ENCODE data around the gene MOB3B.

Gene MOB3B

DNA sequence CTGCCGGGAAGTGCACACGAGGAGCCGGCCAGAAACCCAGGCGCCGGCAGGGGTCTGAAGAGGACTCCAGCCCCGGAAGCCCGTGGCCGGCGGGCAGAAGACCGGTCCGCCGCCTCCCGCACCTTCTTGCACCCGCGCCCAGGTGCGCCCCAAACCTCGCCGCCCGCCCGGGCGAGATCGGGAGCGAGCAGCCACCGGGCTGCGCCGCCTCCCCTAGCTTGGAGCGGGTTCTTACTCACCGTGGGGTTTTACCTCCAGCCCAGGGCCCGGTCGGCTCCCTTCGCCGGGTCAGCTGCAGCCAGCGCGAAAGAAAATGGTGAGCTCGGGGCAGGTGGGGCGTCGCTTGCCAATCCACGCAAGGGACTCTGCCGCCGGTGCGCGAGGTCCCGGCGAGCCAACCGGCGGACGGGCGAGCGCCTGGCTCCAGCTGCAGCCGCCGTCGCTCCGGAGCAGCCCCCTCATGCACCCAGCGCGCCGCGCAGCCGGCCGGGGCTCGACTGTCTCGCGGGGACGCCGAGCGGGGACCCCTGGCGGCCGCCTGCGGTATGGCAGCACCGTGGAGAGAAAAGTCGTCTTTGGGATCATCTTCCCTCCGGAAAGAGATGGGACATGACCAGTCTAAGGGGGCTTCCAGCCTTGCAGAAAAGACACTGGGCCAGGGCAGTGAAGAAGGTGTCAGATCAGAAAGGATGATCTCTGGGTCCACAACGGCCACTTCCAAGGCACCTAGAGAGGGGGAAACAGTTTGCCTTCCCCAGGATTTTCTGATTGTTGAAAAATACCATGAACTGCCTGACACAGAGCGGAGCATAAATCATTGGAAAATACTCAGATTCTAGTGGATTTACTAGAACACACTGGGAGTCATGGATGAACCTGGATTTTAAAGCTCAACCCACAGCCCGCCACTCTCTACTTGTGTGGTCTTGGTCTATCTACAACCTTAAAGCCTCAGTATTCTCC is at the start of gene MOB3B:
Gene MOB3B (minus strand): TSS at position 499 of the 963 bp plus-strand sequence. CDS start 74,264 bp downstream, outside the sequence.
- Histone ChIP-seq H3K4me3 (ENCODE audit: low read length in 2 of 2) (peak within 1 kb of the TSS; percentile 90 to 95), H3K4me1 (ENCODE audit: control insufficient read depth in 2 of 2, insufficient read depth in 2 of 2, low read length in 2 of 2) (peaks cover 9 to 11% of the 10 kb centered on the region in 2 donors)

DNA sequence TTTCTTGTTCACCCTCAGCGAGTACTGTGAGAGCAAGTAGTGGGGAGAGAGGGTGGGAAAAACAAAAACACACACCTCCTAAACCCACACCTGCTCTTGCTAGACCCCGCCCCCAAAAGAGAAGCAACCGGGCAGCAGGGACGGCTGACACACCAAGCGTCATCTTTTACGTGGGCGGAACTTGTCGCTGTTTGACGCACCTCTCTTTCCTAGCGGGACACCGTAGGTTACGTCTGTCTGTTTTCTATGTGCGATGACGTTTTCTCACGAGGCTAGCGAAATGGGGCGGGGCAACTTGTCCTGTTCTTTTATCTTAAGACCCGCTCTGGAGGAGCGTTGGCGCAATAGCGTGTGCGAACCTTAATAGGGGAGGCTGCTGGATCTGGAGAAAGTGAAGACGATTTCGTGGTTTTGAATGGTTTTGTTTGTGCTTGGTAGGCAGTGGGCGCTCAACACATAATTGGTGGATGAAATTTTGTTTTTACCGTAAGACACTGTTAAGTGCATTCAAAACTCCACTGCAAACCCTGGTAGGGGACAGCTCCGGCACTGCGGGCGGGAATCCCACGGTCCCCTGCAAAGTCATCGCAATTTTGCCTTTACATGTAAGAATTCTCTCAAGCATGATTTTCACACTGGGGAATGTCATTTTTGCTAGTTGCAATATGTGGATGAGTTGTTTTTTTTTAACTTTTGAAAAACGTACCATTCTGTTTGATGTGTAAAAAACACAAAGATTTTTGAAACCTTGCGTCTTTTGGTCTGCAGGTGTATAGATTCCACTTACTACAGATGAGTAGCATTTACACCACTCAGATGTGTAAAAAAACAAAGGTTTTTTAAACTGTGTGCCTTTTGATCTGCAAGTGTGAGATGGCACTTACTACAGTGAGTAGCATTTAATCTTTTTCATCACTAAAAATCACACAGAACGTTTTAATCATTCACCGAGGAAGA is 44.3 kb upstream of the MOB3B start:
- Histone ChIP-seq H3K4me3 (ENCODE audit: low read length in 2 of 2) (peak overlapping the region; percentile 74 to 86), H3K27me3 (ENCODE audit: control insufficient read depth in 2 of 2, insufficient read depth in 2 of 2, low read length in 2 of 2) (no peaks in the 10 kb centered on the region), H3K9me3 (ENCODE audit: control insufficient read depth in 2 of 2, low read length in 2 of 2) (no peaks in the 10 kb centered on the region), H3K9ac (ENCODE audit: low read depth in 1 of 2, low read length in 2 of 2) (peak overlapping the region; percentile 75 to 77), H3K36me3 (ENCODE audit: control insufficient read depth in 2 of 2, insufficient read depth in 2 of 2, low read length in 2 of 2) (no peaks in the 10 kb centered on the region), H3K27ac (ENCODE audit: low read depth in 2 of 2, low read length in 2 of 2) (peak overlapping the region; percentile 93 to 97), H3K4me1 (ENCODE audit: control insufficient read depth in 2 of 2, insufficient read depth in 2 of 2, low read length in 2 of 2) (peaks cover 4 to 13% of the 10 kb centered on the region in 2 donors)

More for the DNA sequence above, at the start of gene MOB3B:
- H3K27ac ChIP-seq (ENCODE audit: low read depth in 2 of 2, low read length in 2 of 2) = peak within 1 kb of the TSS; percentile 94 to 96
- no peaks in the 10 kb centered on the region for H3K27me3 ChIP-seq (ENCODE audit: control insufficient read depth in 2 of 2, insufficient read depth in 2 of 2, low read length in 2 of 2)
- no peaks in the 10 kb centered on the region for H3K36me3 ChIP-seq (ENCODE audit: control insufficient read depth in 2 of 2, insufficient read depth in 2 of 2, low read length in 2 of 2)
- H3K9me3 ChIP-seq (ENCODE audit: control insufficient read depth in 2 of 2, low read length in 2 of 2) = no peaks in the 10 kb centered on the region
- H3K9ac ChIP-seq (ENCODE audit: low read depth in 1 of 2, low read length in 2 of 2) = peak within 1 kb of the TSS; percentile 95 to 97

DNA sequence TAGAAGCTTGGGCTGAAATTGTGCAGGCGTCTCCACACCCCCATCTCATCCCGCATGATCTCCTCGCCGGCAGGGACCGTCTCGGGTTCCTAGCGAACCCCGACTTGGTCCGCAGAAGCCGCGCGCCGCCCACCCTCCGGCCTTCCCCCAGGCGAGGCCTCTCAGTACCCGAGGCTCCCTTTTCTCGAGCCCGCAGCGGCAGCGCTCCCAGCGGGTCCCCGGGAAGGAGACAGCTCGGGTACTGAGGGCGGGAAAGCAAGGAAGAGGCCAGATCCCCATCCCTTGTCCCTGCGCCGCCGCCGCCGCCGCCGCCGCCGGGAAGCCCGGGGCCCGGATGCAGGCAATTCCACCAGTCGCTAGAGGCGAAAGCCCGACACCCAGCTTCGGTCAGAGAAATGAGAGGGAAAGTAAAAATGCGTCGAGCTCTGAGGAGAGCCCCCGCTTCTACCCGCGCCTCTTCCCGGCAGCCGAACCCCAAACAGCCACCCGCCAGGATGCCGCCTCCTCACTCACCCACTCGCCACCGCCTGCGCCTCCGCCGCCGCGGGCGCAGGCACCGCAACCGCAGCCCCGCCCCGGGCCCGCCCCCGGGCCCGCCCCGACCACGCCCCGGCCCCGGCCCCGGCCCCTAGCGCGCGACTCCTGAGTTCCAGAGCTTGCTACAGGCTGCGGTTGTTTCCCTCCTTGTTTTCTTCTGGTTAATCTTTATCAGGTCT is 43.5 kb upstream of the MOB3B start, which contains the start of gene C9orf72:
Gene C9orf72 (minus strand): TSS at position 564 of the 716 bp plus-strand sequence. CDS start 6,361 bp downstream, outside the sequence.
- Histone ChIP-seq H3K4me1 (ENCODE audit: control insufficient read depth in 2 of 2, insufficient read depth in 2 of 2, low read length in 2 of 2) (peaks cover 4 to 13% of the 10 kb centered on the region in 2 donors), H3K9ac (ENCODE audit: low read depth in 1 of 2, low read length in 2 of 2) (peak within 1 kb of the TSS; percentile 79 to 92), H3K9me3 (ENCODE audit: control insufficient read depth in 2 of 2, low read length in 2 of 2) (no peaks in the 10 kb centered on the region), H3K36me3 (ENCODE audit: control insufficient read depth in 2 of 2, insufficient read depth in 2 of 2, low read length in 2 of 2) (no peaks in the 10 kb centered on the region), H3K27ac (ENCODE audit: low read depth in 2 of 2, low read length in 2 of 2) (peak within 1 kb of the TSS; percentile 93 to 97), H3K27me3 (ENCODE audit: control insufficient read depth in 2 of 2, insufficient read depth in 2 of 2, low read length in 2 of 2) (no peaks in the 10 kb centered on the region), H3K4me3 (ENCODE audit: low read length in 2 of 2) (peak within 1 kb of the TSS; percentile 74 to 86)

DNA sequence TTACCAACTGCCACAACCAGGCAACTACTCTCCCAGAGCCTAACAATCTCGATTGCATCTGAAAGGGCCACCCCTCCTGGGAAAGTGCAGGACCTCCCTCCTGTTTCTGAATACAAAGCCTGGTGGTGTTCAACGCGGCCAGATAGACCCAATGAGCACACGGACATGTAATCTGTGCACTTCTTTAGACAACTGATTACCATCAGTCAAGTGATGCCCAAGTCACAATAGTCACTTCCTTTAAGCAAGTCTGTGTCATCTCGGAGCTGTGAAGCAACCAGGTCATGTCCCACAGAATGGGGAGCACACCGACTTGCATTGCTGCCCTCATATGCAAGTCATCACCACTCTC is 42.9 kb upstream of the MOB3B start:
- Histone ChIP-seq H3K9me3 (ENCODE audit: control insufficient read depth in 2 of 2, low read length in 2 of 2) (no peaks in the 10 kb centered on the region), H3K4me3 (ENCODE audit: low read length in 2 of 2) (peak overlapping the region; percentile 74 to 86), H3K27ac (ENCODE audit: low read depth in 2 of 2, low read length in 2 of 2) (peak overlapping the region; percentile 93 to 97), H3K4me1 (ENCODE audit: control insufficient read depth in 2 of 2, insufficient read depth in 2 of 2, low read length in 2 of 2) (peaks cover 4 to 13% of the 10 kb centered on the region in 2 donors), H3K36me3 (ENCODE audit: control insufficient read depth in 2 of 2, insufficient read depth in 2 of 2, low read length in 2 of 2) (no peaks in the 10 kb centered on the region), H3K27me3 (ENCODE audit: control insufficient read depth in 2 of 2, insufficient read depth in 2 of 2, low read length in 2 of 2) (no peaks in the 10 kb centered on the region), H3K9ac (ENCODE audit: low read depth in 1 of 2, low read length in 2 of 2) (peak overlapping the region; percentile 79 to 92)

DNA sequence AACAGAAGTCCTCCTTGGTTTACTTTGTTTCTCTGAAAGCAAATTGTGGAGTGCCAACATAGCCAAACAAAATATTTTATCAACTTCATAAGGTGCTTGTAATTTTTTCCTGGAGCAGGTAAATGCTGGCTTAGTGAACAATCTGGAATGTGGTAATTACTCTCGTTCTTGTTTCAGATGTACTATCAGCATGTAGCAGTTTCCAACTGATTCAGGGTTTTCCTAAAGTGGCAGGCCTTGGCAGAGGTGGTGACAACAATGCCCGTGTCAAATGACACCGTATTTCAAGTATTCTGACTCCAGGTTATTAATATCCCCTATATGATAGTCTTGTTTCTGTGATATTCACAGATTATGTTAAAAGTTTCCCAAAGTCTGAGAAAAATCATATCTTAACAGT is 42.4 kb upstream of the MOB3B start:
- H3K36me3 ChIP-seq (ENCODE audit: control insufficient read depth in 2 of 2, insufficient read depth in 2 of 2, low read length in 2 of 2) = no peaks in the 10 kb centered on the region
- H3K9ac ChIP-seq (ENCODE audit: low read depth in 1 of 2, low read length in 2 of 2) = peak overlapping the region; percentile 79 to 92
- H3K9me3 ChIP-seq (ENCODE audit: control insufficient read depth in 2 of 2, low read length in 2 of 2) = no peaks in the 10 kb centered on the region
- H3K4me3 ChIP-seq (ENCODE audit: low read length in 2 of 2) = peak overlapping the region; percentile 74 to 86
- H3K27me3 ChIP-seq (ENCODE audit: control insufficient read depth in 2 of 2, insufficient read depth in 2 of 2, low read length in 2 of 2) = no peaks in the 10 kb centered on the region
- H3K27ac ChIP-seq (ENCODE audit: low read depth in 2 of 2, low read length in 2 of 2) = peak overlapping the region; percentile 93 to 97
- H3K4me1 ChIP-seq (ENCODE audit: control insufficient read depth in 2 of 2, insufficient read depth in 2 of 2, low read length in 2 of 2) = peaks cover 4 to 13% of the 10 kb centered on the region in 2 donors

DNA sequence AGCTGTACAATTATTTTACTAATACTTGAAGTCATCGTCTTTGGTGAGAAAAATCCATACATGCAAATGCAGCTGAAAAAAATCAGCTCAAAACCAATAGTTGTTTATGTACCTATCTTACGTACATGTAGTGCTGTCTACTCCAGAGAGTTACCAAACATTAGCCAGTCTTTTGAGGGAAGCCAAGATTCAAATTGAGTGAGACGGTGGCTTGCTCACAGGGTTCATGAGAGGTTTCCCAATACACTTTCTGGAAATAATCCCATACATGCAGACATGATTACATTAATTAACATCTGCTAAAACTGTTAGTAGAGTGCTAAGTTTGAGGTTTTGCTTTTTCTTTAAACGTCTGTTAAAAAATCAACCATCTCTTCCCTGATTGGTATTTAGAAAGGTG is 41.4 kb upstream of the MOB3B start:
- Histone ChIP-seq H3K4me1 (ENCODE audit: control insufficient read depth in 2 of 2, insufficient read depth in 2 of 2, low read length in 2 of 2) (peaks cover 4 to 13% of the 10 kb centered on the region in 2 donors), H3K27me3 (ENCODE audit: control insufficient read depth in 2 of 2, insufficient read depth in 2 of 2, low read length in 2 of 2) (no peaks in the 10 kb centered on the region), H3K9ac (ENCODE audit: low read depth in 1 of 2, low read length in 2 of 2) (no peak overlapping the region), H3K9me3 (ENCODE audit: control insufficient read depth in 2 of 2, low read length in 2 of 2) (no peaks in the 10 kb centered on the region), H3K27ac (ENCODE audit: low read depth in 2 of 2, low read length in 2 of 2) (peak overlapping the region in 1 of 2 donors; percentile 27), H3K36me3 (ENCODE audit: control insufficient read depth in 2 of 2, insufficient read depth in 2 of 2, low read length in 2 of 2) (no peaks in the 10 kb centered on the region), H3K4me3 (ENCODE audit: low read length in 2 of 2) (no peak overlapping the region)

DNA sequence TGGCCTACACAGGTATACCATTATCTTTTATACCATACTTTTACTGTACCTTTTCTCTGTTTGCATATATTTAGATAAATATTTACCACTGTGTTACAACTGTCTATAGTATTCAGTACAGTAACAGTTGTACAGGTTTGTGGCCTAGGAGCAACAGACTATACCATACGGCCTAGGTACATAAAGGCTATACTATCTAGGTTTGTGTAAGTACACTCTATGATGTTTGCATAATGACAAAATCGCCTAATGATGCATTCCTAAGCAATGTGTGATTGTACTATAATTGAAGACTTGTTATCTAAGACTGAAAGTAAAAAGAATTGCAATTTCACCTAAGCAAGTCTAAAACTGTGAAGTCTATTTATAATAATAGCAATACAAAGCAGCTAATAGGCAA is 39.8 kb upstream of the MOB3B start:
- Histone ChIP-seq H3K4me3 (ENCODE audit: low read length in 2 of 2) (no peak overlapping the region), H3K27ac (ENCODE audit: low read depth in 2 of 2, low read length in 2 of 2) (no peak overlapping the region), H3K9me3 (ENCODE audit: control insufficient read depth in 2 of 2, low read length in 2 of 2) (no peaks in the 10 kb centered on the region), H3K9ac (ENCODE audit: low read depth in 1 of 2, low read length in 2 of 2) (no peak overlapping the region), H3K4me1 (ENCODE audit: control insufficient read depth in 2 of 2, insufficient read depth in 2 of 2, low read length in 2 of 2) (peaks cover 4 to 12% of the 10 kb centered on the region in 2 donors), H3K36me3 (ENCODE audit: control insufficient read depth in 2 of 2, insufficient read depth in 2 of 2, low read length in 2 of 2) (no peaks in the 10 kb centered on the region), H3K27me3 (ENCODE audit: control insufficient read depth in 2 of 2, insufficient read depth in 2 of 2, low read length in 2 of 2) (no peaks in the 10 kb centered on the region)

DNA sequence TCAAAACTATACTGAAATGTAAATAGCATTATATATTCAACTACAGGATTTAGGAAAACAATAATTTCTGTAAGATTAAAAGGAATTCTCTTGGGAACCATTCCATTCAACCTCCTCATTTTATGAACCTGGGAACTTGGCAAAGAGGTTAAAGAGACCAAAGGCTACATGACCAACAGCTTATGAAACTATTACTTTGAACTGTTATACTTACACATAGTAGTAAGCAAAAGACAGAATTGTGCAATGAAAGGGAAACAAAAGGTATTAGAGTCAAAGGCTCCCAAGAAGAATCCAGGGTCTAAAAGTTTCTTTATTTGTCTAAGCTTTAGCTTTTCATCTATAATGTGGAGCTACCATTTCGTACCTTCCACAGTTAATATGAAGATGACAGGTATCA is 36.5 kb upstream of the MOB3B start:
- Histone ChIP-seq H3K27ac (ENCODE audit: low read depth in 2 of 2, low read length in 2 of 2) (no peak overlapping the region), H3K4me3 (ENCODE audit: low read length in 2 of 2) (no peak overlapping the region), H3K27me3 (ENCODE audit: control insufficient read depth in 2 of 2, insufficient read depth in 2 of 2, low read length in 2 of 2) (no peaks in the 10 kb centered on the region), H3K9ac (ENCODE audit: low read depth in 1 of 2, low read length in 2 of 2) (no peak overlapping the region), H3K4me1 (ENCODE audit: control insufficient read depth in 2 of 2, insufficient read depth in 2 of 2, low read length in 2 of 2) (peaks cover 0 to 3% of the 10 kb centered on the region in 2 donors), H3K36me3 (ENCODE audit: control insufficient read depth in 2 of 2, insufficient read depth in 2 of 2, low read length in 2 of 2) (peaks cover 0 to under 1% of the 10 kb centered on the region in 2 donors), H3K9me3 (ENCODE audit: control insufficient read depth in 2 of 2, low read length in 2 of 2) (no peaks in the 10 kb centered on the region)

DNA sequence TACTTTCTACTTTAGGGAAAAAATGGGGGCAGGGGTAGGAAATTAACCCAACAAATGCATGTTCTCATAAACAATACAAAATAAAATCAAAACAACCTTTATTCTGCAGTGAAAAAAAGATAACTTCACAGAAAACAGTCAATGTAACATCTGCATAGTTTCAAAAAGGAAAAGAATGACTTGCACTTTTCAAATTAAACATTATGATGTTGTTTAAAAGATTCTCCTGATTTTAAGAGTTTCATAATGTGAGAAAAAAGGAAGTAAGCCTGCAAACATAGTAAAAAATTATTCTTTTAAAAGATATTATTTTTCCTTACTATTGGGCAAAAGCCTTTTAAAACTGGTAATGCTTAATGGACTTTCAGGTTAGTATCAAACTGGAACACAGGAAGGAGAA is 36.1 kb upstream of the MOB3B start:
- H3K4me1 ChIP-seq (ENCODE audit: control insufficient read depth in 2 of 2, insufficient read depth in 2 of 2, low read length in 2 of 2) = peaks cover 0 to 3% of the 10 kb centered on the region in 2 donors
- no peak overlapping the region for H3K4me3 ChIP-seq (ENCODE audit: low read length in 2 of 2)
- H3K36me3 ChIP-seq (ENCODE audit: control insufficient read depth in 2 of 2, insufficient read depth in 2 of 2, low read length in 2 of 2) = peaks cover 0 to 4% of the 10 kb centered on the region in 2 donors
- H3K27ac ChIP-seq (ENCODE audit: low read depth in 2 of 2, low read length in 2 of 2) = no peak overlapping the region
- H3K27me3 ChIP-seq (ENCODE audit: control insufficient read depth in 2 of 2, insufficient read depth in 2 of 2, low read length in 2 of 2) = no peaks in the 10 kb centered on the region
- no peak overlapping the region for H3K9ac ChIP-seq (ENCODE audit: low read depth in 1 of 2, low read length in 2 of 2)
- H3K9me3 ChIP-seq (ENCODE audit: control insufficient read depth in 2 of 2, low read length in 2 of 2) = no peaks in the 10 kb centered on the region

All from mucosa of rectum (tissue), 2 donors.